HG03135 (cell line): ENCODE measurements around the gene STX10.
"Not testable (repeated sequence)": the region's sequence is repeated elsewhere in the genome, so short reads cannot be mapped to it uniquely, and the experiment has no call there.

Experiments
- ATAC-seq: cut with Tn5 transposase; IDR thresholded peaks from one replicate; pipeline ENCODE4 v1.9.1; 2021; ENCODE audit warnings: mild to moderate bottlenecking, moderate library complexity; ENCODE audit not compliant: unreplicated experiment

The STX10 gene, protein sequence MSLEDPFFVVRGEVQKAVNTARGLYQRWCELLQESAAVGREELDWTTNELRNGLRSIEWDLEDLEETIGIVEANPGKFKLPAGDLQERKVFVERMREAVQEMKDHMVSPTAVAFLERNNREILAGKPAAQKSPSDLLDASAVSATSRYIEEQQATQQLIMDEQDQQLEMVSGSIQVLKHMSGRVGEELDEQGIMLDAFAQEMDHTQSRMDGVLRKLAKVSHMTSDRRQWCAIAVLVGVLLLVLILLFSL

DNA sequence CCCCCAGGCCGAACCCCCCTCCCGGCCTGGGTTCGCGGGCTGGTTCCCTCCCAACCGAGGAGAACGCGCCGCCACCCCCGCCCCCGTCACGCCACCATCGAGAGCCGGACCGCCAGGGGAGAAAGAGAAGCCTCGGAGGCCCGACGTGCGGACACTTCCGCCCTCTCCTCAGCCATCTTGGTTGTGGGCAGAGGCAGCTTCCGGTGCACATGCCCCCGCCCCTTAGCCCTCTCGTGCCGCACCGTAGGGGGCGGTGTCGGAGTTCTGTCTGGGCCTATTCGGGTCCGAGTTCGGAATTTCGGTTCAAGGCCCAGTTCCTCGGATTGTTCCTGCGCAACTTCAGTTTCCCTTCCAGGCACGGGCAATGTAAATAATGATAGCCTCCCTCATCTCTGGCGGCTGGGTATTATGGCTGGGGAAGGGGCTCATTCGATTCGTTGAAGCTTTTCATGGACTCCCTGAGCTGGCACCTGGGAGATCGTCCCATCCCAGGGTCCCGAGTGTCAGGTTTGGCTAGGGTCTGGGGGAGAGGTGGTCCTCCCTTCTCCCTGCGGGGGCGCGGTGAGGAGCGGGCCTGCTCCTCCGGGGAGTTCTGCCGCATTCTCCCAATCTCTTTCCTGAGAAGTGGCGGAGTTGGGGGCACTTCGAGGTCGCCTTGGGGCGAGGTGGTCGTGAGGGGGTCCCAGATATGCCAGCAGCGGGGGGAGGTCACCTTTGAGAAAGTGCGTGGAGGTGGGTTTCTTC lies at the start of gene STX10, which contains the start of gene IER2:
TSS of gene STX10 (minus strand) at position 189 of the 744 bp plus-strand sequence. CDS start 202 bp downstream, outside the sequence.
TSS of gene IER2 (plus strand) at position 225 of the 744 bp plus-strand sequence. CDS start 2,776 bp downstream, outside the sequence.
- peak; percentile 34 for ATAC-seq

DNA sequence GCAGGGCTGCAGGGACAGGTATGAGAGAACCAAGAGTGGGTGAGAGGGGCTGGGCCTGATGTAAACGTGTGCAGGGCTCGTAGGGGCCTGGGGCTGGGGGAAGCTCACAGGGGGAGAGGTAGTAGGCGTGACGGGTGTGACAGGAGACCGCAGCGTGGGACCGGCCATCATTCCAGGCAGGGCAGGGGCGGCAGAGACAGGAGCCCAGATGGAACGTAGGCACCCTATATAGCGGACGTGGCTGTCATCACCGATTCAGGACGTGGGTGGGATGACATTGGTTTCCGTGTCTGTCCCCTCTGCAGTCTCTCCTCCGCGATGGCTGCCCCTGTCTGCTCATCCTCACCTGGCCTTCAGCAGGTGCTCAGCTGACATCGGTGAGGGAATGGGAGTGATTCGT lies 48.5 kb upstream of the STX10 start:
- no peak for ATAC-seq

DNA sequence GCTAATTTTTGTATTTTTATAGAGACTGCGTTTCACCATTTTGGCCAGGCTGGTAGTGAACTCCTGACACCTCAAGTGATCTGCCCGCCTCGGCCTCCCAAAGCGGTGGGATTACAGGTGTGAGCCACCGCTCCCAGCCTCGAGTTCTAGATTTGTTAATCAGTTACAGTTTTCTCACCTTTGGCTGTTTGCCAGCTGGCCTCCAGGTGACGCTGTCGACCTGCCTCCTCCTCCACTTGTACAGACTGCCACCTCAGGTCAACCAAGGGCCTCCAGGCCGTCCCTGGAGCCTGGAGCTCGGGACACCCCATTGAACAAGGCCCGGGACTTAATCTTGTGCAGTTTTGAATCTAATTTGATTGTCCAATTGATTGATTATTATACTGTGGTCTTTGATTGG lies 45.5 kb upstream of the STX10 start:
- no peak for ATAC-seq

DNA sequence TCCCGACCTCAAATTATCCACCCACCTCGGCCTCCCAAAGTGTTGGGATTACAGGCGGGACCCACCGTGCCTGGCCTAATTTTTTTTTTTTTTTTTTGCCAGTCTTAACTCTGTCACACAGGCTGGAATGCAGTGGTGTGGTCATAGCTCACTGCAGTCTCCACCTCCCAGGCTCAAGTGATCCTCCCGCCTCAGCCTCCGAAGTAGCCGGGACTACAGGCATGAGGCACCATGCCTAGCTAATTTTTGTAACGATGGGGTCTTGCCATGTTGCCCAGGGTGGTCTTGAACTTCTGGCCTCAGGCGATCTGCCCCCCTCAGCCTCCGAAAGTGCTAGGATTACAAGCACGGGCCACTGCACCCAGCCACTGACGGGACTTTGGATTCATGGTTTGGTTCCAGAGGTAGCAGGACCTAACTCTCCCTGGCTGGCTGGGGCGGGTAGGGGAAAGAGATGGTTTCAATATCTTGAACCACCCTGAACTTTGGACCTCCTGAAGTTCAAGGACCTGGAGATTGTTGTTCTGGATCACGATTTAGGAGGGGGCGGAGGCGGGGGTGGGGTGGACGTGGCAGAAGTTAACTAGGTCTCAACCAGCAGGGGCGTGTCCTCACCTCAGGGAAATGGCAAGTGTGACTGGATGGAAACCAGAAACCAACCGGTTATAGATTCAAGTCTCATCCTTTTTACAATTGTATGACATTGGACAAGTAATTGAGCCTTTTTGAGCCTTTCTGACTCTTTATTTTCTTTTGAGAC lies 40.8 kb upstream of the STX10 start:
- no peak for ATAC-seq

DNA sequence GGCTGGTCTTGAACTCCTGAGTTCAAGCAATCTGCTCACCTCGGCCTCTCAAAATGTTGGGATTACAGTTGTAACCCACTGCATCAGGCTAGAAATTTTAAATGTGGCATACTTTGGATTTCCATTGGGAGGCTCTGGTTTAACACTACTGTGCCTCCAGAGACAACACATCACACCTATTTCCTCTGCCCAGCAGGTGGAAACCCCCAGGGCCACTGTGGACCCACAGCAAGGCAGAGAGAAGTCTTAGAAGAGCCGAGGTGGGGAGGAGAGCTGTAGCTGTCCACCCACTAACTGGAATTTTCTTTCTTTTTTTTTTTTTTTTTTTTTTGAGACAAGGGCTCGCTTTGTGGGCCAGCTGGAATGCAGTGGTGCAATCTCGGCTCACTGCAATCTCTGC lies 39.4 kb upstream of the STX10 start:
- no peak for ATAC-seq

DNA sequence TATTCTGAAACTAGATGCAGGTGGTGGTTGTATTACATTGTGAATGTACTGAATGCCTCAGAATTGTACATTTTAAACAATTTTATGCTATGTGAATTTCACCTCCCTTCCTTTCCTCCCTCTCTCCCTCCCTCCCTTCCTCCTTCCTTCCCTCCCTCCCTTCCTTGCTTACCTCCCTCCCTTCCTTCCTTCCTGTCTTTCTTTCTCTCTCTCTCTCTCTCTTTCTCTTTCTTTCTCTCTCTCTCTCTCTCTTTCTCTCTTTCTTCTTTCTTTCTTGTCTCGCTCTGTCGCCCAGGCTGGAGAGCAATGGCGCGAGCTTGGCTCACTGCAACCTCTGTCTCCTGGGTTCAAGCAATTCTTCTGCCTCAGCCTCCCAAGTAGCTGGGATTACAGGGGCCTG lies 37.2 kb upstream of the STX10 start:
- no peak for ATAC-seq

DNA sequence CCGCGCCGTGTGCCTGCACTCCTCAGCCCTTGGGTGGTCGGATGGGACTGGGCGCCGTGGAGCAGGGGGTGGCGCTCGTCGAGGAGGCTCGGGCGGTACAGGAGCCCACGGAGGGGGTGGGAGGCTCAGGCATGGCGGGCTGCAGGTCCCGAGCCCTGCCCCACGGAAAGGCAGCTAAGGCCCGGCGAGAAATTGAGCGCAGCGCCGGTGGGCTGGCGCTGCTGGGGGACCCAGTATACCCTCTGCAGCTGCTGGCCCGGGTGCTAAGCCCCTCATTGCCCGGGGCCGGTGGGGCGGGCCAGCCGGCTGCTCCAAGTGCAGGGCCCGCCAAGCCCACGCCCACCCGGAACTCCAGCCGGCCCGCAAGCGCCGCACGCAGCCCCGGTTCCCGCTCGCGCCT lies 36.5 kb upstream of the STX10 start:
- not testable (repeated sequence) for ATAC-seq

DNA sequence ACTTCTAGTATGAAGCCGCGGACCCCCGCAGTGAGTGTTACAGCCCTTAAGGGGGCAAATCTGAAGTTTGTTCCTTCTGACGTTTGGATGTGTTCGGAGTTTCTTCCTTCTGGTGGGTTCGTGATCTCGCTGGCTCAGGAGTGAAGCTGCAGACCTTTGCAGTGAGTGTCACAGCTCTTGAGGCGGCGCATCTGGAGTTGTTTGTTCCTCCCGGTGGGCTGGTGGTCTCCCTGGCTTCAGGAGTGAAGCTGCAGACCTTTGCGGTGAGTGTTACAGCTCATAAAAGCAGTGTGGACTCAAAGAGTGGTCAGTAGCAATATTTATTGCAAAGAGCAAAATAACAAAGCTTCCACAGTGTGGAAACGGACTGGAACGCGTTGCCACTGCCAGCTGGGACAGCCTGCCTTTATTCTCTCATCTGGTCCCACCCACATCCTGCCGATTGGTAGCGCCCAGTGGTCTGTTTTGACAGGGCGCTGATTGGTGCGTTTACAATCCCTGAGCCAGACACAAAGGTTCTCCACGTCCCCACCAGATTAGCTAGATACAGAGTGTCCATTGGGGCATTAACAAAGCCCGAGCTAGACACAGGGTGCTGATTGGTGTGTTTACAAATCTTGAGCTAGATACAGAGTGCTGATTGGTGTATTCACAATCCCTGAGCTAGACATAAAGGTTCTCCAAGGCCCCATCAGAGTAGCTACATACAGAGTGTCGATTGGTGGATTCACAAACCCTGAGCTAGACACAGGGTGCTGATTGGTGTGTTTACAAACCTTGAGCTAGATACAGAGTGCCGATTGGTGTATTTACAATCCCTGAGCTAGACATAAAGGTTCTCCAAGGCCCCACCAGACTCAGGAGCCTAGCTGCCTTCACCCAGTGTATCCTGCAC lies 35.8 kb upstream of the STX10 start:
- ATAC-seq: not testable (repeated sequence)

DNA sequence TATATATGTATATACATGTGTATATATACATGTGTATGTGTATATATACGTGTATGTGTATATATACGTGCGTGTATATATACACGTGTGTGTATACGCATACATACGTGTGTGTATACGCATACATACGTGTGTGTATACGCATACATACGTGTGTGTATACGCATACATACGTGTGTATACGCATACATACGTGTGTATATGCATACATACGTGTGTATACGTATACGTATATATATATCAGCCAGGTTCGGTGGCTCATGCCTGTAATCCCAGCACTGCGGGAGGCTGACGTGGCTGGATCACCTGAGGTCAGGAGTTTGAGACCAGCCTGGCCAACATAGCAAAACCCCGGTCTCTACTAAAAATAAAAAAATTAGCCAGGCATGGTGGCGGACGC lies 34.8 kb upstream of the STX10 start:
- not testable (repeated sequence) for ATAC-seq

DNA sequence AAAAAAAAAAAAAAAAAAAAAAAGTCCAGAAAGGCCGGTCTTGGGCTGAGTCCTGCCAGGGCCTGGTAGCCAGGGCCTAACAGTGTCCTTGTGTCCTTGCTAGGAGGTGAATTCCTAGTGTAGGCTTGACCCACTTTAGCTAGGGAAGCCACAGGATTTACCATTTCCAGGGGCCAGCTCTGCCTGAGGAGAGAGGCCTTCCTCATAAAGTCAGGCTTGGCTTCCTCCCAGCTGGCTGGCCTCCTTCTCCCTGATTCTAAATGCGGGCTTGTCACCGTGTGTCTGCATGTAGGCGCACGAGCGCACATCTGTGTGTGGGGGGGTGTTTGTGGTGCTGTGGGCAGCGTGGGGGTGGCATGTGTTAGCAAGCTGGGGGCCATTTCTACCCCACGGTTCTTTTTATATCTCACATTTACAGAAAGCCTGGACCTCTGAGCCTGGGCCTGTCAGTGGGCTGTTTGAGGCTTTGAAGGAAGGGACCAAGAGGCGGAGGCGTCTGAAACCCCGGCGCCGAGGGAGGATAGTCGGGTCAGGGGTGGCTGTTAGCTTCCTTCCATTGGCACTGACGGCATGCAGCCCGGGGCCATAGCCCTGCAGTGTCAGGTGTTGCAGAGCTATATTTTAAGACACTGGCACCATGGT lies 31.7 kb upstream of the STX10 start:
- no peak for ATAC-seq

DNA sequence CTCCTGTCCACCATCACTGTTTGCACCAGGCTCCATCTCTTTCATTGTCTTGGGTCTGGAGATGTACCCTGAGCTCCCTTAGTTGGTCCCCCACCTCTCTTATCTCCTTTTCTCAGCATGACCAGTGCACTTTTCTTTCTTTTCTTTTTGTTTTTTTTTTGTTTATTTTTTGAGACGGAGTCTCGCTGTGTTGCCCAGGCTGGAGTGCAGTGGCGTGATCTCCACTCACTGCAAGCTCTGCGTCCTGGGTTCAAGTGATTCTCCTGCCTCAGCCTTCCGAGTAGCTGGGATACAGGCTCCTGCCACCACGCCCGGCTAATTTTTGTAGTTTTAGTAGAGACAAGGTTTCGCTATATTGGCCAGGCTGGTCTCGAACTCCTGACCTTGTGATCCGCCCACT lies 28.1 kb upstream of the STX10 start:
- ATAC-seq: not testable (repeated sequence)

DNA sequence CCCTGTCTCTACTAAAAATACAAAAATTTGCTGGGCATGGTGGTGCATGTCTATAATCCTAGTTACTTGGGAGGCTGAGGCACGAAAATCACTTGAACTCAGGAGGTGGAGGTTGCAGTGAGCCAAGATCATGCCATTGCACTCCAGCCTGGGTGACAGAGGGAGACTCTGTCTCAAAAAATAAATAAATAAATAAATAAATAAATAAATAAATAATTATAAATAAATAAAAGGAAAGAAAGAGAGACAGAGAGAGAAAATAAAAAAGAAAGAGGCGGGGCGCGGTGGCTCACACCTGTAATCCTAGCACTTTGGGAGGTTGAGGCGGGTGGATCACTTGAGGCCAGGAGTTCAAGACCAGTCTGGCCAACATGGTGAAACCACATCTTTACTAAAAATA lies 27.4 kb upstream of the STX10 start:
- not testable (repeated sequence) for ATAC-seq

DNA sequence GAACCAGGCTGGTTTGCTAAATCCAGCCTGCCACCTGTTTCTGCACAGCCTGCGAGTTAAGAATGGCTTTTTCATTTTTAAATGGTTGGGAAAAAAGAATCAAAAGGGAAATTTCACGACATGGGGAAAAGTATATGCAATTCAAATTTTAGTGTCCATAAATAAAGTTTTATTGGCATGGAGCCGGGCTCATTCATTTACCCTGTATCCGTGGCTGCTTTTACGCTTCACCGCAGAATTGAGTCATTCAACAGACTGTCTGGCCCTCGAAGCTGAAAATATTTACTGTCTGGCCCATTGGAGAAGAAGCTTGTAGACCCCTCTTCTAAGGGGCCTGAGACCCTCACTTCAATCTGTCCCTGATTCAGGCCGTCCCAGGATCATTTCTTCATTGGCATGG lies 26.2 kb upstream of the STX10 start:
- no peak for ATAC-seq

DNA sequence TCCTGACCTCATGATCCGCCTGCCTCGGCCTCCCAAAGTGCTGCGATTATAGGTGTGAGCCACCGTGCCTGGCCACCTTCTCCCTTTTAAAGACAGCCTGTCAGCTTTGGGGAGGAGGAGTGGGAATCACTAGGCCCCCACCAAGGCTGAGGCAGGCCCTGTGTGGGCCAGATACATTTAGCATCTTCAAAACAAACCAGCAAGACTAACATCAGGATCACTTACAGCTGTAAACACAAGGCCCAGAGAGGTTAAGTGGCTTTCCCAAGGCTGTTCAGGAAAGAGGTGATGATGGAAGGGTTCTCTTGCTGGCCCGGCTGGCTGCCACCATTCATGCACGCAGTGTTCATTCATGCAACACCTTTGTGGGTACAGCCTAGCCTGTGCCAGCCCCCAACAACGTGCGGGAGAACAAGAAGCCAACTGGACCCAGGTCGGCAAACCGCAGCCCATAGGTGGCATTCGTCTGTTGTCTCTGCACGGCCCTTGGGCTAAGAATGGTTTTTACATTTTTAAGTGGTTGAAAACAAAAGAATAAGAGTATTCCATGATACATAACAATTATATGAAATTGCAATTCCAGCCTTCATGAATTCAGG lies 23.1 kb upstream of the STX10 start:
- ATAC-seq: no peak

DNA sequence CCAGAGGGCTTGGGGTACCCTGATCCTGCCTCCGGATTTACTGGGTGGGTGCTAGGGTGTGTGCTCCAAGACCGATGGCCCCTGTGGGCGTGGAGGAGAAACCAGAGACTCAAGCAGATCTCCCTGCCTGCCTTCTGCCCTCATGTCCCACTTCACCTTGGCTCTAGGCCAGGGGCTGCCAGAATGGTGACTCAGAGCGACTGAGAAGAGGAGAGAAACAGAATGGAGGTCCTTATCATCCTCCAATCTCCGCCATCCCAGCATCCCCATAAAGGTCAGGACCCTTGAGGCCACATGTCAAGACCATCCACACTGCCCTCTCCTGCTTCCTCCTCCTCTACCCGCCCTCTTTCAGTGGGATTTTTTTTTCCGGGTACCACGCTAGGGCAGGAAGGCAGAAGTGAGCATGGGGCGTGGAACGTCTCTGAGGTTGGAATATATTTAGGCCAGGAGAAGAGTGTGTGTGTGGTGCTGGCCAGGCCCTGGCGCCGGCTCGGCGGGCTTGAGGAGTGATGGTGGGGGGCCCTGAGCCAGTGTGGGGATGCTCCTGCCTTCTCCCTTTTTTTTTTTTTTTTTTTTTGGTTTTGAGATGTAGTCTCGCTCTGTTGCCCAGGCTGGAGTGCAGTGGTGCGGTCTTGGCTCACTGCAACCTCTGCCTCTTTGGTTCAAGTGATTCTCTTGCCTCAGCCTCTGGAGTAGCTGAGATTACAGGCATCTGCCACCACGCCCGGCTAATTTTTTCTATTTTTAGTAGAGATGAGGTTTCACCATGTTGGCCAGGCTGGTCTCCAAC lies 22.4 kb upstream of the STX10 start:
- no peak for ATAC-seq

DNA sequence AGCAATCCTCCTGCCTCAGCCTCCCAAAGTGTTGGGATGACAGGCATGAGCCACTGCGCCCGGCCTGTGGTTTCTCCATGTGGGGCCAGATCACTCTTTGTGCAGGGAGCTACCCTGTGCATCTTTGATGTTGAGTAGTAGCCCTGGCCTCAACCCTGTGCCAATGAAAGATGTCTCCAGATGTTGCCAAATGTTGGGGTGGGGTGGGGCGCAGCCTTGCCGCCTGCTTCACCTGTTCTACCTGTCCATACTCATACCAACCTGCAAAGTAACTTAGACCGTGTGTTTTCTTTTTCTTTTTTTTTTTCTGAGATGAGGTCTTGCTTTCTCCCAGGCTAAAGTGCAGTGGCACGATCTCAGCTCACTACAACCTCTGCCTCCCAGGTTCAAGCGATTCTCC lies 21.0 kb upstream of the STX10 start:
- no peak for ATAC-seq

DNA sequence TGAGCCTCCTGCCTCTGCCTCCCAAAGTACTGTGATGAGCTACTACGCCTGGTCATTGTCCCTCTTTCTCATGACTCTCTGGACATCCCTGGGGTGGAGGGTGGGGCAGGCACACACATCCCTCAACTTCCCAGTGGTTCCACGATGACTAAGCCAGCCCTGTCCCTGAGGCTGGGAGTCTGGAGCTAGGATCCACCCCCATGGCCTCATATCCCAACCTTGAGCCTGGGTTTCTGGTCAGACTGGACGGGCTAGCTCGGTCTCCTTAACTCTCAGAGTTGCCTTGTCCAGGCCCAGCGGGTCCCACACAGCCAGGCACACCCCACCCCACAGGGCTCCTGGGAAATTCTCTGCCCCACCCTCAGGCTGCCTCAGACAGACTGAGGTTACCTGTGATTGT lies 19.6 kb upstream of the STX10 start:
- no peak for ATAC-seq

DNA sequence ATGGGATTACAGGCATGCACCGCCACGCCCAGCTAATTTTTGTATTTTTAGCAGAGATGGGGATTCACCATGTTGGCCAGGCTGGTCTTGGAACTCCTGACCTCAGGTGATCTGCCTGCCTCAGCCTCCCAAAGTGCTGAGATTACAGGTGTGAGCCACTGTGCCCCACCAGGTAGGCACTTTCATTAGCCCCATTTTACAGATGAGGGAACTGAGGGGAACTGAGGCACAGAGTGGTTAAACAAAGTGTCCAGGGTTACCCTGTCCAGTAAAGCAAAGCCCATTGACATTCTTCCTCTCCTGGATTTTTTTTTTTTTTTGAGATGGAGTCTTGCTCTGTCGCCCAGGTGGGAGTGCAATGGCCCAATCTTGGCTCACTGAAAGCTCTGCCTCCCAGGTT lies 16.0 kb upstream of the STX10 start:
- ATAC-seq: not testable (repeated sequence)
